PFSK-1 (cell line): Measurements from ENCODE around the gene GJA9.

Source experiments
- FOXP2 ChIP-seq: optimal IDR thresholded peaks from 2 replicates; pipeline ENCODE3; 2011; ENCODE audit warnings: borderline replicate concordance, control low read depth, inconsistent platforms; ENCODE audit not compliant: insufficient read depth; ENCODE audit errors: extremely low read length, extremely low read depth
- POLR2AphosphoS5 ChIP-seq: IDR thresholded peaks from 2 replicates; pipeline ENCODE4 v1.6.1; 2012; ENCODE audit warnings: low read depth, mild to moderate bottlenecking, control low read depth, low read length, moderate library complexity
- REST ChIP-seq, 2 experiments: IDR thresholded peaks; 2 replicates each; pipeline versions ENCODE4 v1.6.1 to v1.8.0; 2011 to 2012; ENCODE audit warnings: low read depth in 2 of 2, low read length in 2 of 2, control low read depth in 1 of 2, inconsistent platforms in 1 of 2, mild to moderate bottlenecking in 1 of 2, moderate library complexity in 1 of 2; ENCODE audit not compliant: insufficient read depth in 1 of 2
- SIN3A ChIP-seq: IDR thresholded peaks from 2 replicates; pipeline ENCODE4 v1.6.1; 2012; ENCODE audit warnings: mild to moderate bottlenecking, low read length, moderate library complexity, borderline replicate concordance; ENCODE audit not compliant: insufficient read depth
- TAF1 ChIP-seq: IDR thresholded peaks from 2 replicates; pipeline ENCODE4 v1.6.1; 2012; ENCODE audit warnings: low read length, control low read depth, borderline replicate concordance; ENCODE audit not compliant: insufficient read depth

The GJA9 gene

GRCh38 chr1:38860454-38860795, 21.0 kb downstream of the GJA9 start:
- TF ChIP-seq POLR2AphosphoS5 (no peak), REST (IDR thresholded peaks at IDR 0.05; ENCODE audit: insufficient read depth in 1 of 2, low read depth in 2 of 2, low read length in 2 of 2) (no peak), SIN3A (no peak), TAF1 (no peak), FOXP2 (no peak)

- TF ChIP-seq TAF1 (0 out of 2 replicates have a peak, but pooled peaks have one; percentile 58), FOXP2 (peak; percentile 22), REST (IDR thresholded peaks at IDR 0.05; ENCODE audit: insufficient read depth in 1 of 2, low read depth in 2 of 2, low read length in 2 of 2) (no peak), SIN3A (peak; percentile 88; the same call in 1 of the 2 replicates), POLR2AphosphoS5 (no peak)
These were observed 21.6 kb downstream of the GJA9 start, which contains the start of gene RRAGC for GRCh38 chr1:38859561-38860453. RRAGC (minus strand) TSS chr1:38859772; CDS start chr1:38859646, 126 bp downstream.

GRCh38 chr1:38858833-38859560, 22.4 kb downstream of the GJA9 start:
- TF ChIP-seq TAF1 (no peak), FOXP2 (no peak), SIN3A (no peak), REST (IDR thresholded peaks at IDR 0.05; ENCODE audit: insufficient read depth in 1 of 2, low read depth in 2 of 2, low read length in 2 of 2) (no peak), POLR2AphosphoS5 (no peak)

- TF ChIP-seq FOXP2: no peak
- no peak for TF ChIP-seq POLR2AphosphoS5
- no peak for TF ChIP-seq REST (IDR thresholded peaks at IDR 0.05; ENCODE audit: insufficient read depth in 1 of 2, low read depth in 2 of 2, low read length in 2 of 2)
These were observed 28.6 kb downstream of the GJA9 start for GRCh38 chr1:38852780-38853179.

- TF ChIP-seq REST (IDR thresholded peaks at IDR 0.05; ENCODE audit: insufficient read depth in 1 of 2, low read depth in 2 of 2, low read length in 2 of 2) (no peak), TAF1 (no peak), FOXP2 (no peak), POLR2AphosphoS5 (no peak), SIN3A (no peak)
These were observed 33.3 kb downstream of the GJA9 start for GRCh38 chr1:38848071-38848470.
